Neural cell (in vitro differentiated cells): ENCODE results near the gene BTBD9.

Experiments
- EP300 ChIP-seq: fragments of 450-650 bp; conservative IDR thresholded peaks from 2 replicates; pipeline ENCODE4 v1.6.1; 2014; ENCODE audit warnings: antibody characterized with exemption, mild to moderate bottlenecking, moderate library complexity; ENCODE audit not compliant: poor library complexity, severe bottlenecking
- EZH2 ChIP-seq: fragments of 200-600, 300-800 bp; shearing (Covaris generic), sonication (generic); IDR thresholded peaks from 2 replicates; pipeline ENCODE4 v1.6.1; 2014; ENCODE audit warnings: antibody characterized with exemption, low read length, borderline replicate concordance, mild to moderate bottlenecking; ENCODE audit not compliant: insufficient read depth, poor library complexity, severe bottlenecking
- POLR2AphosphoS5 ChIP-seq: IDR thresholded peaks from 2 replicates; pipeline ENCODE4 v1.6.1; 2012
- REST ChIP-seq: IDR thresholded peaks from 2 replicates; pipeline ENCODE4 v1.6.1; 2012; ENCODE audit warnings: borderline replicate concordance
- SMC3 ChIP-seq: fragments of 450-650 bp; conservative IDR thresholded peaks from 2 replicates; pipeline ENCODE4 v1.6.1; 2014; ENCODE audit warnings: antibody characterized with exemption, mild to moderate bottlenecking, moderate library complexity; ENCODE audit not compliant: poor library complexity
- TAF1 ChIP-seq: IDR thresholded peaks from 2 replicates; pipeline ENCODE4 v1.6.1; 2012; ENCODE audit warnings: low read depth
- TF ChIP-seq, protein P1 (sequence below): fragments of 450-650 bp; IDR thresholded peaks from 2 replicates; pipeline ENCODE4 v1.5.1; 2014; ENCODE audit warnings: antibody characterized with exemption, mild to moderate bottlenecking, moderate library complexity; ENCODE audit not compliant: poor library complexity, severe bottlenecking

DNA sequence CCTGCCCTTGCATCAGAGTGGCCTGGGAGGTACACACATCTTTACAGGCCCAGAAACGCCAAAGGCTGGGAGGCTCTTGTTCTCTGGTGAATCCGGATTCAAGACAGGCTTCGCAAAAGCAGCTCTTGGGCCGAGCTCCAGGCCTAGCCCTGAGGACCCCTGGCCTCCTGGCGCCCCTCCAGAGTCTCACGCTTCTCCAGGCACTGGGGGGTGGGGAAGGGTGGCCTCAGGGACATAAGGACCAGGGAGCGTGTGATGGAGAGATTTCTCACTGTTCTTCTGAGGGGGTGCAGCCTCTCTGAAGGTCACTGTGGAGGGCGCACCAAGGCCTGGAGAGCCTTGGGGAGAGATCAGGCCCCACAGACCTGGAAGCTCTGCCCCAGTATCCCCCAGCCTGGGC, 471.0 kb downstream of the BTBD9 start:
- TF ChIP-seq, protein P1, sequence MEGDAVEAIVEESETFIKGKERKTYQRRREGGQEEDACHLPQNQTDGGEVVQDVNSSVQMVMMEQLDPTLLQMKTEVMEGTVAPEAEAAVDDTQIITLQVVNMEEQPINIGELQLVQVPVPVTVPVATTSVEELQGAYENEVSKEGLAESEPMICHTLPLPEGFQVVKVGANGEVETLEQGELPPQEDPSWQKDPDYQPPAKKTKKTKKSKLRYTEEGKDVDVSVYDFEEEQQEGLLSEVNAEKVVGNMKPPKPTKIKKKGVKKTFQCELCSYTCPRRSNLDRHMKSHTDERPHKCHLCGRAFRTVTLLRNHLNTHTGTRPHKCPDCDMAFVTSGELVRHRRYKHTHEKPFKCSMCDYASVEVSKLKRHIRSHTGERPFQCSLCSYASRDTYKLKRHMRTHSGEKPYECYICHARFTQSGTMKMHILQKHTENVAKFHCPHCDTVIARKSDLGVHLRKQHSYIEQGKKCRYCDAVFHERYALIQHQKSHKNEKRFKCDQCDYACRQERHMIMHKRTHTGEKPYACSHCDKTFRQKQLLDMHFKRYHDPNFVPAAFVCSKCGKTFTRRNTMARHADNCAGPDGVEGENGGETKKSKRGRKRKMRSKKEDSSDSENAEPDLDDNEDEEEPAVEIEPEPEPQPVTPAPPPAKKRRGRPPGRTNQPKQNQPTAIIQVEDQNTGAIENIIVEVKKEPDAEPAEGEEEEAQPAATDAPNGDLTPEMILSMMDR = no peak
- TF ChIP-seq POLR2AphosphoS5 (no peak), EZH2 (no peak), TAF1 (no peak), SMC3 (no peak), REST (no peak), EP300 (no peak)
